Measurements from ENCODE around the gene TMPRSS12.
"Not testable (repeated sequence)": the region's sequence is repeated elsewhere in the genome, so short reads cannot be mapped to it uniquely, and the experiment has no call there.

DNA sequence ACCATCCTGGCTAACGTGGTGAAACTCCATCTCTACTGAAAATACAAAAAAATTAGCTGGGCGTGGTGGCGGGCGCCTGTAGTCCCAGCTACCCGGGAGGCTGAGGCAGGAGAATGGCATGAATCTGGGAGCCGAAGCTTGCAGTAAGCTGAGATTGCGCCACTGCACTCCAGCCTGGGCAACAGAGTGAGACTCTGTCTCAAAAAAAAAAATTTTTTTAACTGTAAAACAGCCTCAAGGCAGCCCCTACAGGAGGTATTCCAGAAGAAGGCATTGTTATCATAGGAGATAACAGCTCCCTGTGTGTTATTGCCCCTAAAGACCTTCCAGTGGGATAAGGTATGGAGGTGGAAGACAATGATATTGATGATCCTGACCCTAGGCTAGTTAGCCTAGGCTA is 27.8 kb upstream of the TMPRSS12 start:
- TF ChIP-seq, protein P1, sequence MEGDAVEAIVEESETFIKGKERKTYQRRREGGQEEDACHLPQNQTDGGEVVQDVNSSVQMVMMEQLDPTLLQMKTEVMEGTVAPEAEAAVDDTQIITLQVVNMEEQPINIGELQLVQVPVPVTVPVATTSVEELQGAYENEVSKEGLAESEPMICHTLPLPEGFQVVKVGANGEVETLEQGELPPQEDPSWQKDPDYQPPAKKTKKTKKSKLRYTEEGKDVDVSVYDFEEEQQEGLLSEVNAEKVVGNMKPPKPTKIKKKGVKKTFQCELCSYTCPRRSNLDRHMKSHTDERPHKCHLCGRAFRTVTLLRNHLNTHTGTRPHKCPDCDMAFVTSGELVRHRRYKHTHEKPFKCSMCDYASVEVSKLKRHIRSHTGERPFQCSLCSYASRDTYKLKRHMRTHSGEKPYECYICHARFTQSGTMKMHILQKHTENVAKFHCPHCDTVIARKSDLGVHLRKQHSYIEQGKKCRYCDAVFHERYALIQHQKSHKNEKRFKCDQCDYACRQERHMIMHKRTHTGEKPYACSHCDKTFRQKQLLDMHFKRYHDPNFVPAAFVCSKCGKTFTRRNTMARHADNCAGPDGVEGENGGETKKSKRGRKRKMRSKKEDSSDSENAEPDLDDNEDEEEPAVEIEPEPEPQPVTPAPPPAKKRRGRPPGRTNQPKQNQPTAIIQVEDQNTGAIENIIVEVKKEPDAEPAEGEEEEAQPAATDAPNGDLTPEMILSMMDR (IDR thresholded peaks at IDR 0.05) = not testable (repeated sequence)
- TF ChIP-seq, protein P2, sequence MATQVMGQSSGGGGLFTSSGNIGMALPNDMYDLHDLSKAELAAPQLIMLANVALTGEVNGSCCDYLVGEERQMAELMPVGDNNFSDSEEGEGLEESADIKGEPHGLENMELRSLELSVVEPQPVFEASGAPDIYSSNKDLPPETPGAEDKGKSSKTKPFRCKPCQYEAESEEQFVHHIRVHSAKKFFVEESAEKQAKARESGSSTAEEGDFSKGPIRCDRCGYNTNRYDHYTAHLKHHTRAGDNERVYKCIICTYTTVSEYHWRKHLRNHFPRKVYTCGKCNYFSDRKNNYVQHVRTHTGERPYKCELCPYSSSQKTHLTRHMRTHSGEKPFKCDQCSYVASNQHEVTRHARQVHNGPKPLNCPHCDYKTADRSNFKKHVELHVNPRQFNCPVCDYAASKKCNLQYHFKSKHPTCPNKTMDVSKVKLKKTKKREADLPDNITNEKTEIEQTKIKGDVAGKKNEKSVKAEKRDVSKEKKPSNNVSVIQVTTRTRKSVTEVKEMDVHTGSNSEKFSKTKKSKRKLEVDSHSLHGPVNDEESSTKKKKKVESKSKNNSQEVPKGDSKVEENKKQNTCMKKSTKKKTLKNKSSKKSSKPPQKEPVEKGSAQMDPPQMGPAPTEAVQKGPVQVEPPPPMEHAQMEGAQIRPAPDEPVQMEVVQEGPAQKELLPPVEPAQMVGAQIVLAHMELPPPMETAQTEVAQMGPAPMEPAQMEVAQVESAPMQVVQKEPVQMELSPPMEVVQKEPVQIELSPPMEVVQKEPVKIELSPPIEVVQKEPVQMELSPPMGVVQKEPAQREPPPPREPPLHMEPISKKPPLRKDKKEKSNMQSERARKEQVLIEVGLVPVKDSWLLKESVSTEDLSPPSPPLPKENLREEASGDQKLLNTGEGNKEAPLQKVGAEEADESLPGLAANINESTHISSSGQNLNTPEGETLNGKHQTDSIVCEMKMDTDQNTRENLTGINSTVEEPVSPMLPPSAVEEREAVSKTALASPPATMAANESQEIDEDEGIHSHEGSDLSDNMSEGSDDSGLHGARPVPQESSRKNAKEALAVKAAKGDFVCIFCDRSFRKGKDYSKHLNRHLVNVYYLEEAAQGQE (IDR thresholded peaks at IDR 0.05; ENCODE audit: insufficient read depth in 1 of 2, low read depth in 2 of 2, low read length in 1 of 2) = not testable (repeated sequence)
